ENCODE results near the gene UAP1L1. TPM values are rescaled to one million over a fixed set of nuclear protein-coding genes. Genes with fewer than 3 reads are reported as not detected.

UAP1L1 gene
- total and polyA plus RNA-seq, 9 of the 15 experiments (the other 6 are each of a cell fraction or from before 2014, with no cell fraction given) = 0.20 to 8.6 (median 3.7) TPM

- TF ChIP-seq CHD7 (IDR thresholded peaks at IDR 0.05; ENCODE audit: low read depth, low read length) (no peak), ZKSCAN1 (IDR thresholded peaks at IDR 0.05; ENCODE audit: low read depth, low read length) (no peak), IRF2 (CRISPR knock-in tag; IDR thresholded peaks at IDR 0.05) (no peak), ETS1 (conservative IDR thresholded peaks at IDR 0.05; ENCODE audit: control insufficient read depth, low read depth, low read length) (no peak), ZNF655 (CRISPR knock-in tag; IDR thresholded peaks at IDR 0.05) (no peak), HMBOX1 (IDR thresholded peaks at IDR 0.05) (no peak), ELK3 (CRISPR knock-in tag; IDR thresholded peaks at IDR 0.05) (no peak)
Measured at GRCh38 chr9:137056739-137057415, 20.4 kb upstream of the UAP1L1 start (continued).

Data from K562 (cell line).